Measurements from ENCODE around the gene MACF1.

DNA sequence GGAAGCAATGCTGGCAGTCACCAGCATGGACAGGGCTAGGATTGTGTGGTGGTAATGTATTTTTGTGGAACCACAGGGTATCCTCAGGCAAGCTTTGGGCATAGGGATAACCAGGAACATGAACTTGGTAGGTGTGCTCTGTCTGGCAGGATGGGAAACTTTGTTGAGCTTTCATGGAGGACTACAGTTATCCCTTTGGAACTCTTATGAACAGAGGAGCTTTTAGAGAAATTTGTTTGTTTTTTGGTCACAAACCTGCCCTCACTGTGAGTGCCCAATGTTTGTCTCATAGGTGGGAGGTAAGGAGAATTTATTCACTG lies 54.4 kb downstream of the MACF1 start:
- no peak for TF ChIP-seq EZH2 (optimal IDR thresholded peaks at IDR 0.05; ENCODE audit: low read depth, low read length)
- TF ChIP-seq, protein P1, sequence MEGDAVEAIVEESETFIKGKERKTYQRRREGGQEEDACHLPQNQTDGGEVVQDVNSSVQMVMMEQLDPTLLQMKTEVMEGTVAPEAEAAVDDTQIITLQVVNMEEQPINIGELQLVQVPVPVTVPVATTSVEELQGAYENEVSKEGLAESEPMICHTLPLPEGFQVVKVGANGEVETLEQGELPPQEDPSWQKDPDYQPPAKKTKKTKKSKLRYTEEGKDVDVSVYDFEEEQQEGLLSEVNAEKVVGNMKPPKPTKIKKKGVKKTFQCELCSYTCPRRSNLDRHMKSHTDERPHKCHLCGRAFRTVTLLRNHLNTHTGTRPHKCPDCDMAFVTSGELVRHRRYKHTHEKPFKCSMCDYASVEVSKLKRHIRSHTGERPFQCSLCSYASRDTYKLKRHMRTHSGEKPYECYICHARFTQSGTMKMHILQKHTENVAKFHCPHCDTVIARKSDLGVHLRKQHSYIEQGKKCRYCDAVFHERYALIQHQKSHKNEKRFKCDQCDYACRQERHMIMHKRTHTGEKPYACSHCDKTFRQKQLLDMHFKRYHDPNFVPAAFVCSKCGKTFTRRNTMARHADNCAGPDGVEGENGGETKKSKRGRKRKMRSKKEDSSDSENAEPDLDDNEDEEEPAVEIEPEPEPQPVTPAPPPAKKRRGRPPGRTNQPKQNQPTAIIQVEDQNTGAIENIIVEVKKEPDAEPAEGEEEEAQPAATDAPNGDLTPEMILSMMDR (IDR thresholded peaks at IDR 0.05; ENCODE audit: low read length) = no peak; the same call in 1 of the 2 replicates
